Thyroid gland (tissue), 4 donors: Measurements from ENCODE around the gene COL9A3. TPM values are rescaled to one million over a fixed set of nuclear protein-coding genes. Genes with fewer than 3 reads are reported as not detected.
"Not testable (repeated sequence)": the region's sequence is repeated elsewhere in the genome, so short reads cannot be mapped to it uniquely, and the experiment has no call there.

ENCODE experiments used
- DNase-seq, 2 donors: peaks; one replicate each; pipeline ENCODE4 v3.0.0-alpha.2; 2019
- H3K27ac ChIP-seq, 3 donors: fragments of 200-600 bp; sonication (generic); 1 replicate in 2 of 3; 2 replicates in 1 of 3; pipeline ENCODE4 v1.5.1; 2016 to 2019; ENCODE audit warnings: mild to moderate bottlenecking in 1 of 3, moderate library complexity in 1 of 3
- H3K27me3 ChIP-seq: fragments of 200-600 bp; sonication (generic); one replicate; pipeline ENCODE4 v1.5.1; 2019
- H3K36me3 ChIP-seq, 2 donors: fragments of 200-600 bp; sonication (generic); one replicate each; pipeline ENCODE4 v1.5.1; 2016 to 2019
- H3K4me1 ChIP-seq, 2 donors: fragments of 200-600 bp; sonication (generic); one replicate each; pipeline ENCODE4 v1.5.1; 2017 to 2019
- H3K4me3 ChIP-seq, 3 donors: fragments of 200-600 bp; sonication (generic); replicated peaks in 1 of 3; 1 replicate in 2 of 3; 2 replicates in 1 of 3; pipeline ENCODE4 v1.5.1; 2016; ENCODE audit warnings: mild to moderate bottlenecking in 1 of 3
- H3K9me3 ChIP-seq: fragments of 200-600 bp; sonication (generic); one replicate; pipeline ENCODE4 v1.5.1; 2017
- POLR2A ChIP-seq, 2 donors: fragments of 450-650 bp; IDR thresholded peaks; one replicate each; pipeline ENCODE4 v1.6.1; 2017; ENCODE audit warnings: antibody characterized with exemption in 2 of 2, mild to moderate bottlenecking in 2 of 2, moderate library complexity in 1 of 2
- WGBS, 2 donors: methylation state at CpG; one replicate each; pipeline ENCODE4 v1.1.5; 2017; 5-methylcytosine and 5-hydroxymethylcytosine counted together
- intact Hi-C: fragments of 100-400 bp; cut with DNase I; formaldehyde crosslinking; loops from one replicate; pipeline ENCODE4 v1.15.1; 2023
- total RNA-seq, 4 donors: library from RNA; depleted of rRNA; stranded (reverse); fragments of >200 nt; gene quantifications; one replicate each; pipeline ENCODE4 v1.2.3, GENCODE V29; 2016
- TF ChIP-seq, protein P1 (sequence below), 6 experiments: fragments of 200-600 bp in 3 of 6; fragments of 450-650 bp in 3 of 6; sonication (generic) in 3 of 6; IDR thresholded peaks; one replicate each; pipeline ENCODE4 v1.5.1; 2016 to 2019; ENCODE audit warnings: antibody characterized with exemption in 6 of 6, mild to moderate bottlenecking in 2 of 6, inconsistent platforms in 1 of 6, moderate library complexity in 1 of 6

COL9A3 gene
- total RNA-seq, 4 donors from 2014 or later: 5.3 to 113 (median 62.8) TPM

GRCh38 chr20:62845416-62846160 lies 28.7 kb downstream of the COL9A3 start:
- H3K27ac ChIP-seq: no peak overlapping the region
- 93 to 94% methylated on average over 16 of the region's 16 CpGs for WGBS, 2 donors
- no peak overlapping the region for H3K4me3 ChIP-seq
- no peak for TF ChIP-seq POLR2A (IDR thresholded peaks at IDR 0.05)
- TF ChIP-seq, protein P1, sequence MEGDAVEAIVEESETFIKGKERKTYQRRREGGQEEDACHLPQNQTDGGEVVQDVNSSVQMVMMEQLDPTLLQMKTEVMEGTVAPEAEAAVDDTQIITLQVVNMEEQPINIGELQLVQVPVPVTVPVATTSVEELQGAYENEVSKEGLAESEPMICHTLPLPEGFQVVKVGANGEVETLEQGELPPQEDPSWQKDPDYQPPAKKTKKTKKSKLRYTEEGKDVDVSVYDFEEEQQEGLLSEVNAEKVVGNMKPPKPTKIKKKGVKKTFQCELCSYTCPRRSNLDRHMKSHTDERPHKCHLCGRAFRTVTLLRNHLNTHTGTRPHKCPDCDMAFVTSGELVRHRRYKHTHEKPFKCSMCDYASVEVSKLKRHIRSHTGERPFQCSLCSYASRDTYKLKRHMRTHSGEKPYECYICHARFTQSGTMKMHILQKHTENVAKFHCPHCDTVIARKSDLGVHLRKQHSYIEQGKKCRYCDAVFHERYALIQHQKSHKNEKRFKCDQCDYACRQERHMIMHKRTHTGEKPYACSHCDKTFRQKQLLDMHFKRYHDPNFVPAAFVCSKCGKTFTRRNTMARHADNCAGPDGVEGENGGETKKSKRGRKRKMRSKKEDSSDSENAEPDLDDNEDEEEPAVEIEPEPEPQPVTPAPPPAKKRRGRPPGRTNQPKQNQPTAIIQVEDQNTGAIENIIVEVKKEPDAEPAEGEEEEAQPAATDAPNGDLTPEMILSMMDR (IDR thresholded peaks at IDR 0.05): no peak
- peaks cover 16 to 22% of the 10 kb centered on the region in 2 donors for H3K4me1 ChIP-seq
- no peaks in the 10 kb centered on the region for H3K27me3 ChIP-seq
- no peak for DNase-seq
- H3K36me3 ChIP-seq: peaks cover 0 to under 1% of the 10 kb centered on the region in 2 donors
- no peaks in the 10 kb centered on the region for H3K9me3 ChIP-seq
- intact Hi-C loops: no loop called here

DNA sequence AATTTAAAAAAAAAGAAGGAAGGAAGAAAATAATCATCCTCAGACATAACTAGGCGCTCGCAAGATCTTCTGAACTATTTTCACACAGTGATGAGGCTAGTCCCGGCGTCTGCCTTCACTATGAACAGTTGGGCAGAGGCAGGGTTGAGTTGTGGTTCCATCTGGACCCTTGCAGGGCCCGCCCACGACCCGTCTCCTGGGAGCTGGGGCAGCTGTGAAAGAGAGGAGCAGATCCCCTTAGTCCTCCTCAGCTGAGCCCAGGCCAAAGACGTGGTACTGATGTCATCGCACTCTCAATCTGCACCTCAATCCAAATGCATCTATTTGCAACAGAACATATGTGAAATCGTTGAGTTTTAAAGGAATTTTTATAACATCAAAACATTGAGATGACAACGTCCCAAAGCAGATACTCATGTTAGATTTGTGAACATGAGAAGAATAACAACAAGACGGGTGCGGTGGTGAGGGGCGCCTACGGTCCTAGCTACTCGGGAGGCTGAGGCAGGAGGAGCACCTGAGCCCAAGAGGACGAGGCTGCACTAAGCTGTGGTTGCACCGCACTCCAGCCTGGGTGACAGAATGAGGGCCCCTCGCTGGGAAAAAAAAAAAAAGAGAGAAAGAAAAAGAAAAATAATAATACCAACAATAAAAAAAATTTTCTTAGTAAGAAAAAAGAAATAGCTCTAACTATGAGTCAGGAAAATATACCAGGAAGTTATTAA lies 29.5 kb downstream of the COL9A3 start:
- no peak for TF ChIP-seq POLR2A (IDR thresholded peaks at IDR 0.05)
- TF ChIP-seq, protein P1 (IDR thresholded peaks at IDR 0.05): no peak
- Histone ChIP-seq H3K27me3 (no peaks in the 10 kb centered on the region), H3K4me1 (peaks cover 16 to 22% of the 10 kb centered on the region in 2 donors), H3K4me3 (no peak overlapping the region), H3K27ac (no peak overlapping the region), H3K9me3 (no peaks in the 10 kb centered on the region), H3K36me3 (no peaks in the 10 kb centered on the region)
- DNase-seq: no peak
- 94 to 95% methylated on average over 19 of the region's 19 CpGs for whole genome bisulfite sequencing, 2 donors
- intact Hi-C loops: no loop called here

DNA sequence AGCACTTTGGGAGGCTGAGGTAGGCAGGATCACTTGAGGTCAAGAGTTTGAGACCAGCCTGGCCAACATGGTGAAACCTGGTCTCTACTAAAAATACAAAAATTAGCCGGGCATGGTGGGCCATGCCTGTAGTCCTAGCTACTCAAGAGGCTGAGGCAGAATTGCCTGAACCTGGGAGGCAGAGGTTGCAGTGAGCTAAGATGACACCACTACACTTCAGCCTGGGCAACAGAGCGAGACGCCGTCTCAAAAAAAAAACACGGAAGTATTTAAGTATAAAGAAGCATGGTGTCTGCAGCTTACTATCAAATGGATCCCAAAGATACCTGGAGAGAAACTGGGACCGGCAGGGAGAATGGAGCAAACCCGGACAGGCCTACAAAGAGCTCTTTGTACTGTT lies 32.1 kb downstream of the COL9A3 start:
- WGBS, 2 donors: 32 to 57% methylated on average over 7 of the region's 7 CpGs
- intact Hi-C loops: not testable (repeated sequence)

GRCh38 chr20:62849431-62849830 lies 32.6 kb downstream of the COL9A3 start:
- peaks cover 16 to 22% of the 10 kb centered on the region in 2 donors for H3K4me1 ChIP-seq
- peaks cover 0 to 12% of the 10 kb centered on the region in 2 donors for H3K36me3 ChIP-seq
- no peak for TF ChIP-seq POLR2A (IDR thresholded peaks at IDR 0.05)
- TF ChIP-seq, protein P1 (IDR thresholded peaks at IDR 0.05): no peak
- intact Hi-C loops: no loop called here
- no peak for DNase-seq
- no peak overlapping the region for H3K4me3 ChIP-seq
- H3K9me3 ChIP-seq: no peaks in the 10 kb centered on the region
- peak overlapping the region; percentile 1 to 76 (median 39) for H3K27ac ChIP-seq
- H3K27me3 ChIP-seq: no peaks in the 10 kb centered on the region

More for the DNA sequence above, 32.1 kb downstream of the COL9A3 start:
- H3K4me1 ChIP-seq: peaks cover 16 to 22% of the 10 kb centered on the region in 2 donors
- not testable (repeated sequence) for H3K4me3 ChIP-seq, H3K9me3 ChIP-seq, H3K27me3 ChIP-seq, H3K36me3 ChIP-seq
- peak; percentile 75 for DNase-seq
- H3K27ac ChIP-seq: peak overlapping the region; percentile 47 to 76 (median 60)

DNA sequence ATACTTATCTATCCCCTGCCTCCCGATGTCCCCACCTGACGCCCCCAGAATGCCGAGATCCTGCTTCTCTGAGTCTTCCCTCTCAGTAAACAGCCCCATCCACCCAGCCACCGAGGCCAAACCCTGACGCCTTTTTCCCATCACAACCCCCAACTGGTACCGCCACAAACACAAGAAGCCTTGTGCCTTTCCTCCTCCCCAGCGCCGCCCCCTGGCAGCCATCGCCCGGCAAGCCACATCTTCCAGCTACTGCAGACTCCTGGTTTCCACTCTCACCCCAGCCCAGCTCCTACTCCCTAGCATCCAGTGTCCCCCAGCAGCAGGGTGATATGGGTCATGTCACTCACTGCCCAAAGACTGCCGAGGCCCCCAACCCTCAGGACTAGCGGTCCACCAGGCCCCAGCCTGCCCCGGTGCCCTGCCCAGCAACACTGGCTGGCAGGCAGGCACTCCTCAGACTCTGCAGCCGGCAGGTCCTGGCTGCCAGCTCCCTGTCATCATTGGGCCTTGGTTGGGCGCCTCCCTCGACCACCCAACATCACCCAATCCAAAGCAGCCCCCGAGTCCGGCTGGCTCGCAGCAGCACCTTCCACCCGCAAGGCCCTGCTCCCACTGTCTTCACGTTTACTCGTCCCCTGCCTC lies 33.6 kb downstream of the COL9A3 start:
- H3K9me3 ChIP-seq: no peaks in the 10 kb centered on the region
- H3K4me1 ChIP-seq: peaks cover 16 to 22% of the 10 kb centered on the region in 2 donors
- no peaks in the 10 kb centered on the region for H3K27me3 ChIP-seq
- TF ChIP-seq, protein P1 (IDR thresholded peaks at IDR 0.05): no peak
- TF ChIP-seq POLR2A (IDR thresholded peaks at IDR 0.05): no peak
- intact Hi-C loops: no loop called here
- peaks cover 0 to 12% of the 10 kb centered on the region in 2 donors for H3K36me3 ChIP-seq
- H3K4me3 ChIP-seq: no peak overlapping the region
- DNase-seq: no peak
- WGBS, 2 donors: 88 to 92% methylated on average over 22 of the region's 22 CpGs
- no peak overlapping the region for H3K27ac ChIP-seq
